Mesendoderm (in vitro differentiated cells): ENCODE results near the gene STAT6. TPM values are rescaled to one million over a fixed set of nuclear protein-coding genes. Genes with fewer than 3 reads are reported as not detected.

Experiments
- DNase-seq: peaks from one replicate; pipeline ENCODE4 v3.0.0; 2013
- H2AK5ac ChIP-seq: 2 replicates; pipeline ENCODE4 v1.6.1; 2013; ENCODE audit warnings: low read length, inconsistent platforms
- H2BK120ac ChIP-seq: 2 replicates; pipeline ENCODE4 v1.6.1; 2013; ENCODE audit warnings: low read depth, mild to moderate bottlenecking, low read length, moderate library complexity, mixed read lengths
- H2BK15ac ChIP-seq: replicated peaks from 2 replicates; pipeline ENCODE4 v1.6.1; 2013; ENCODE audit warnings: low read depth, mild to moderate bottlenecking, moderate library complexity
- H2BK5ac ChIP-seq: 2 replicates; pipeline ENCODE4 v1.6.1; 2013; ENCODE audit warnings: low read length, inconsistent platforms
- H3K18ac ChIP-seq: 2 replicates; pipeline ENCODE4 v1.6.1; 2013; ENCODE audit warnings: mild to moderate bottlenecking, low read length, mixed read lengths
- H3K23ac ChIP-seq: one replicate; pipeline ENCODE4 v1.6.1; 2013; ENCODE audit warnings: low read length
- H3K27ac ChIP-seq: 2 replicates; pipeline ENCODE4 v1.5.1; 2013; ENCODE audit warnings: low read depth, mild to moderate bottlenecking, inconsistent platforms, low read length, moderate library complexity
- H3K27me3 ChIP-seq: 2 replicates; pipeline ENCODE4 v1.6.1; 2013; ENCODE audit warnings: low read length, control low read depth, mild to moderate bottlenecking, inconsistent platforms; ENCODE audit not compliant: insufficient read depth, poor library complexity
- H3K36me3 ChIP-seq: 2 replicates; pipeline ENCODE4 v1.6.1; 2013; ENCODE audit warnings: low read length, inconsistent platforms; ENCODE audit not compliant: control insufficient read depth, insufficient read depth
- H3K4ac ChIP-seq: one replicate; pipeline ENCODE4 v1.6.1; 2013; ENCODE audit warnings: low read depth, mild to moderate bottlenecking, low read length, moderate library complexity
- H3K4me1 ChIP-seq: 2 replicates; pipeline ENCODE4 v1.6.1; 2013; ENCODE audit warnings: low read depth, low read length, inconsistent platforms; ENCODE audit not compliant: control insufficient read depth
- H3K4me2 ChIP-seq: 2 replicates; pipeline ENCODE4 v1.6.1; 2013; ENCODE audit warnings: low read length
- H3K4me3 ChIP-seq: 2 replicates; pipeline ENCODE4 v1.5.1; 2013; ENCODE audit warnings: mild to moderate bottlenecking, low read length
- H3K56ac ChIP-seq: one replicate; pipeline ENCODE4 v1.6.1; 2013; ENCODE audit warnings: low read length
- H3K79me1 ChIP-seq: 2 replicates; pipeline ENCODE4 v1.6.1; 2013; ENCODE audit warnings: low read length, inconsistent platforms
- H3K79me2 ChIP-seq: 2 replicates; pipeline ENCODE4 v1.6.1; 2013; ENCODE audit warnings: mild to moderate bottlenecking, low read length; ENCODE audit not compliant: control insufficient read depth, insufficient read depth
- H3K9ac ChIP-seq: 2 replicates; pipeline ENCODE4 v1.6.1; 2013; ENCODE audit warnings: low read length, inconsistent platforms
- H4K5ac ChIP-seq: one replicate; pipeline ENCODE4 v1.6.1; 2013; ENCODE audit warnings: low read length
- H4K8ac ChIP-seq: one replicate; pipeline ENCODE4 v1.6.1; 2013; ENCODE audit warnings: low read depth, mild to moderate bottlenecking, control low read depth, low read length, moderate library complexity
- WGBS: extraction: QIAGEN DNeasy Blood & Tissue Kit; methylation state at CpG from one replicate; pipeline ENCODE4 v1.1.7; 2013; ENCODE audit warnings: low lambda C conversion rate, missing lambda C conversion rate; ENCODE audit not compliant: insufficient coverage; ENCODE audit errors: extremely low coverage; 5-methylcytosine and 5-hydroxymethylcytosine counted together
- polyA plus RNA-seq, 2 experiments: library from polyadenylated mRNA; stranded (reverse); fragments of 200-250 nt; gene quantifications; one replicate each; pipeline ENCODE4 v1.2.3, GENCODE V29; 2013

The STAT6 gene
- polyA plus RNA-seq (2013, experiment 1 of 2), result 22.6 TPM
- 22.2 TPM for polyA plus RNA-seq (2013, experiment 2 of 2)

- Histone ChIP-seq H3K4me3 (peak within 1 kb of the TSS; percentile 38), H4K5ac (peak within 1 kb of the TSS; percentile 56), H3K79me2 (no peaks in the 10 kb centered on the region), H3K27ac (peak within 1 kb of the TSS; percentile 75), H3K56ac (peak within 1 kb of the TSS; percentile 97), H3K27me3 (no peaks in the 10 kb centered on the region), H2AK5ac (peak within 1 kb of the TSS; percentile 88), H3K18ac (peak within 1 kb of the TSS; percentile 34), H3K4me1 (peaks cover 5% of the 10 kb centered on the region), H3K36me3 (no peaks in the 10 kb centered on the region), H2BK15ac (no peak within 1 kb of the TSS), H3K4ac (peak within 1 kb of the TSS; percentile 87), H2BK5ac (peak within 1 kb of the TSS; percentile 51), H3K9ac (peak within 1 kb of the TSS; percentile 88), H2BK120ac (no peak within 1 kb of the TSS), H4K8ac (no peak within 1 kb of the TSS), H3K4me2 (peak within 1 kb of the TSS; percentile 44), H3K79me1 (peaks cover 3% of the 10 kb centered on the region), H3K23ac (peak within 1 kb of the TSS; percentile 94)
- peak; percentile 89 for DNase-seq
- no CpG with 5 or more reads among the region's 13 CpGs for WGBS
Measured at GRCh38 chr12:57111031-57111734, at the start of gene STAT6. TSS of gene STAT6 (minus strand) at chr12:57111362. CDS start at chr12:57108278, 3,084 bp downstream.

GRCh38 chr12:57160741-57161140, 49.6 kb upstream of the STAT6 start:
- H4K5ac ChIP-seq, result no peak overlapping the region
- H3K4me2 ChIP-seq, result no peak overlapping the region
- H3K36me3 ChIP-seq, result peaks cover 28% of the 10 kb centered on the region
- H2BK15ac ChIP-seq, result no peak overlapping the region
- H2BK5ac ChIP-seq, result no peak overlapping the region
- H4K8ac ChIP-seq, result no peak overlapping the region
- H3K4ac ChIP-seq, result no peak overlapping the region
- H2AK5ac ChIP-seq, result no peak overlapping the region
- no peaks in the 10 kb centered on the region for H3K27me3 ChIP-seq
- no peak overlapping the region for H3K27ac ChIP-seq
- no CpG with 5 or more reads among the region's 14 CpGs for WGBS
- H3K9ac ChIP-seq, result no peak overlapping the region
- no peak overlapping the region for H3K4me3 ChIP-seq
- H3K79me2 ChIP-seq, result no peaks in the 10 kb centered on the region
- no peak overlapping the region for H3K18ac ChIP-seq
- no peak for DNase-seq
- no peaks in the 10 kb centered on the region for H3K79me1 ChIP-seq
- H3K56ac ChIP-seq, result no peak overlapping the region
- no peaks in the 10 kb centered on the region for H3K4me1 ChIP-seq
- H2BK120ac ChIP-seq, result no peak overlapping the region
- no peak overlapping the region for H3K23ac ChIP-seq

GRCh38 chr12:57160040-57160439, 48.9 kb upstream of the STAT6 start:
- Histone ChIP-seq H4K8ac (no peak overlapping the region), H3K4ac (no peak overlapping the region), H2BK120ac (no peak overlapping the region), H3K79me2 (no peaks in the 10 kb centered on the region), H4K5ac (no peak overlapping the region), H3K18ac (no peak overlapping the region), H2BK5ac (no peak overlapping the region), H3K4me1 (no peaks in the 10 kb centered on the region), H3K56ac (no peak overlapping the region), H3K4me2 (no peak overlapping the region), H3K79me1 (no peaks in the 10 kb centered on the region), H2AK5ac (no peak overlapping the region), H3K4me3 (no peak overlapping the region), H2BK15ac (no peak overlapping the region), H3K27me3 (no peaks in the 10 kb centered on the region), H3K27ac (no peak overlapping the region), H3K9ac (no peak overlapping the region), H3K23ac (no peak overlapping the region), H3K36me3 (peaks cover 31% of the 10 kb centered on the region)
- WGBS, result no CpG with 5 or more reads among the region's 4 CpGs
- no peak for DNase-seq

GRCh38 chr12:57159311-57159710, 48.1 kb upstream of the STAT6 start:
- Histone ChIP-seq H2BK120ac (no peak overlapping the region), H3K23ac (no peak overlapping the region), H3K4ac (no peak overlapping the region), H3K9ac (no peak overlapping the region), H2BK5ac (no peak overlapping the region), H3K4me2 (no peak overlapping the region), H4K8ac (no peak overlapping the region), H2BK15ac (no peak overlapping the region), H3K4me3 (no peak overlapping the region), H3K56ac (no peak overlapping the region), H3K27me3 (no peaks in the 10 kb centered on the region), H3K4me1 (no peaks in the 10 kb centered on the region), H2AK5ac (no peak overlapping the region), H3K79me1 (no peaks in the 10 kb centered on the region), H3K79me2 (no peaks in the 10 kb centered on the region), H4K5ac (no peak overlapping the region), H3K18ac (no peak overlapping the region), H3K27ac (no peak overlapping the region), H3K36me3 (peaks cover 33% of the 10 kb centered on the region)
- no peak for DNase-seq
- no CpG with 5 or more reads among the region's 4 CpGs for WGBS

GRCh38 chr12:57158665-57159064, 47.5 kb upstream of the STAT6 start:
- H3K79me2 ChIP-seq, result no peaks in the 10 kb centered on the region
- H3K56ac ChIP-seq, result no peak overlapping the region
- no CpG with 5 or more reads among the region's 4 CpGs for WGBS
- H2AK5ac ChIP-seq, result no peak overlapping the region
- H4K5ac ChIP-seq, result no peak overlapping the region
- no peak overlapping the region for H2BK15ac ChIP-seq
- H3K4me2 ChIP-seq, result no peak overlapping the region
- no peak overlapping the region for H2BK5ac ChIP-seq
- no peak for DNase-seq
- peaks cover 36% of the 10 kb centered on the region for H3K36me3 ChIP-seq
- no peak overlapping the region for H3K4ac ChIP-seq
- H3K27ac ChIP-seq, result no peak overlapping the region
- H3K4me3 ChIP-seq, result no peak overlapping the region
- H3K18ac ChIP-seq, result no peak overlapping the region
- H3K4me1 ChIP-seq, result no peaks in the 10 kb centered on the region
- H3K79me1 ChIP-seq, result no peaks in the 10 kb centered on the region
- H3K23ac ChIP-seq, result no peak overlapping the region
- no peak overlapping the region for H2BK120ac ChIP-seq
- H4K8ac ChIP-seq, result no peak overlapping the region
- no peak overlapping the region for H3K9ac ChIP-seq
- H3K27me3 ChIP-seq, result no peaks in the 10 kb centered on the region

- no peak overlapping the region for H3K27ac ChIP-seq
- H3K56ac ChIP-seq, result no peak overlapping the region
- no peak overlapping the region for H3K18ac ChIP-seq
- H2BK5ac ChIP-seq, result no peak overlapping the region
- no peak for DNase-seq
- no peak overlapping the region for H3K4me2 ChIP-seq
- H3K23ac ChIP-seq, result no peak overlapping the region
- no peaks in the 10 kb centered on the region for H3K4me1 ChIP-seq
- no peak overlapping the region for H2AK5ac ChIP-seq
- H3K79me1 ChIP-seq, result no peaks in the 10 kb centered on the region
- no CpG with 5 or more reads among the region's 16 CpGs for WGBS
- H3K79me2 ChIP-seq, result no peaks in the 10 kb centered on the region
- H3K4me3 ChIP-seq, result no peak overlapping the region
- no peak overlapping the region for H3K9ac ChIP-seq
- no peak overlapping the region for H2BK15ac ChIP-seq
- H3K4ac ChIP-seq, result no peak overlapping the region
- H3K36me3 ChIP-seq, result peaks cover 36% of the 10 kb centered on the region
- H3K27me3 ChIP-seq, result no peaks in the 10 kb centered on the region
- no peak overlapping the region for H4K5ac ChIP-seq
- H4K8ac ChIP-seq, result no peak overlapping the region
- no peak overlapping the region for H2BK120ac ChIP-seq
Measured at GRCh38 chr12:57158186-57158585, 47.0 kb upstream of the STAT6 start.
